ENCODE data around the gene MPV17L.
"Not testable (repeated sequence)": the region's sequence is repeated elsewhere in the genome, so short reads cannot be mapped to it uniquely, and the experiment has no call there.

MPV17L gene

GRCh38 chr16:15452246-15452855, 56.8 kb downstream of the MPV17L start:
- DNase-seq (ENCODE audit: low spot score) = no peak

DNA sequence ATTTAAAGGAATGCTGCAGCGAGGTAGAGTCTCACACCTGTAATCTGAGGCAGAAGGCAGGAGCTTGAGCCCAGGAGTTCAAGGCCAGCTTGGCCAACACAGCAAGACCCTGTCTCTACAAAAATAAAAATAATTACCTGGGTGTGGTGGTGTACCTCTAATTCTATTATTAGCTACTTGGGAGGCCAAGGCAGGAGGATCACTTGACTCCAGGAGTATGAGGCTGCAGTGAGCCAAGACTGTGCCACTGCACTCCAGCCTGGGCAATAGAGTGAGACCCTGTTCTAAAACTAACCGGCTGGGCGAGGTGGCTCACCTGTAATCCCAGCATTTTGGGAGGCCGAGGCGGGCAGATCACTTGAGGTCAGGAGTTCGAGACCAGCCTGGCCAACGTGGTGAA, 57.7 kb downstream of the MPV17L start:
- DNase-seq (ENCODE audit: low spot score) = not testable (repeated sequence)

DNA sequence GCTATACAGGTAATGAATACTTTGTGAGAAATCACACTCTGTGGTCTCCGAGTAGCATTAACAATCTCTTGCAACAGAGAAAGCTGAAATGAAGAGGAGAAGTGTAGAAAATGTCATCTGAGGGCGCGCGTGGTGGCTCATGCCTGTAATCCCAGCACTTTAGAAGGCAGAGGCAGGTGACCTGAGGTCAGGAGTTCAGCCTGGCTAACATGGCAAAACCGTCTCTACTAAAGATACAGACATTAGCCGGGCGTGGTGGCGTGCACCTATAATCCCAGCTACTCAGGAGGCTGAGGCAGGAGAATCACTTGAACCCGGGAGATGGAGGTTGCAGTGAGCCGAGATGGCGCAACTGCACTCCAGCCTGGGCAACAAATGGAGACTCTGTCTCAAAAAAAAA, 59.4 kb downstream of the MPV17L start:
- DNase-seq (ENCODE audit: low spot score) = not testable (repeated sequence)

GRCh38 chr16:15457400-15457799, 61.8 kb downstream of the MPV17L start:
- DNase-seq (ENCODE audit: low spot score) = no peak

GRCh38 chr16:15457958-15458357, 62.4 kb downstream of the MPV17L start:
- DNase-seq (ENCODE audit: low spot score) = no peak

- DNase-seq (ENCODE audit: low spot score) = no peak
Observed at GRCh38 chr16:15459791-15460190, 64.2 kb downstream of the MPV17L start.

- no peak for DNase-seq (ENCODE audit: low spot score)
Observed at GRCh38 chr16:15460601-15461000, 65.0 kb downstream of the MPV17L start.

DNA sequence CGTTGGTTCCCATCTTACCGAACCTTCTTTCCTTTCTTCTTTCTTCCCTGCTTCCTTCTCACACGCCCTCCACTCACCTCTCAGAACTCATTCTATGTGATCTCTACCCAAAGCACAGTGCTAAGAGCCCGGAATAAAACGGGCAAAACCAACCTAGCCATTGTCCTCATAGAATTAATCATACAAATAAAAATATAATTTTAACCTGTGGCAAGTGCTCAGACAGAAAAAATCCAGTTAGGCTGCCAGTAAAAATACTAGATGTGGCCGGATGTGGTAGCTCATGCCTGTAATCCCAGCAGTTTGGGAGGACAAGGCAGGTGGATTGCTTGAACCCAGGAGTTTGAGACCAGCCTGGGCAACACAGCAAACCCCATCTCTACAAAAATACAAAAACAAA, 65.8 kb downstream of the MPV17L start:
- DNase-seq (ENCODE audit: low spot score) = no peak

All from germinal center (tissue), 1 donor.